ENCODE results near the gene SH3BGRL2.

GRCh38 chr6:79617518-79617941 is 13.6 kb upstream of the SH3BGRL2 start:
- TF ChIP-seq CTCF (optimal IDR thresholded peaks at IDR 0.05 in 1 of 3, IDR thresholded peaks at IDR 0.05 in 1 of 3, conservative IDR thresholded peaks at IDR 0.05 in 1 of 3; ENCODE audit: extremely low read depth in 1 of 3, insufficient read depth in 2 of 3, low read length in 3 of 3) (no peak), EZH2 (IDR thresholded peaks at IDR 0.05; ENCODE audit: low read length) (no peak)
